ENCODE data around the gene FRMPD4.
"Not testable (repeated sequence)": the region's sequence is repeated elsewhere in the genome, so short reads cannot be mapped to it uniquely, and the experiment has no call there.

FRMPD4 gene

GRCh38 chrX:12443534-12444098 lies 305.3 kb downstream of the FRMPD4 start:
- no peak for DNase-seq

GRCh38 chrX:12446342-12447075 lies 308.2 kb downstream of the FRMPD4 start:
- no peak for DNase-seq

GRCh38 chrX:12447448-12448064 lies 309.3 kb downstream of the FRMPD4 start:
- no peak for DNase-seq

GRCh38 chrX:12452268-12452667 lies 314.0 kb downstream of the FRMPD4 start:
- no peak for DNase-seq

- DNase-seq: no peak
These were observed 322.7 kb downstream of the FRMPD4 start for GRCh38 chrX:12460929-12461328.

- DNase-seq: no peak
These were observed 324.8 kb downstream of the FRMPD4 start for GRCh38 chrX:12463052-12463451.

- DNase-seq: no peak
These were observed 325.6 kb downstream of the FRMPD4 start for GRCh38 chrX:12463873-12464272.

GRCh38 chrX:12467321-12467720 lies 329.0 kb downstream of the FRMPD4 start:
- DNase-seq: no peak

- DNase-seq: no peak
These were observed 331.0 kb downstream of the FRMPD4 start for GRCh38 chrX:12469296-12469695.

- DNase-seq: no peak
These were observed 332.8 kb downstream of the FRMPD4 start for GRCh38 chrX:12471061-12471460.

GRCh38 chrX:12480956-12481355 lies 342.7 kb downstream of the FRMPD4 start:
- no peak for DNase-seq

- no peak for DNase-seq
These were observed 349.9 kb downstream of the FRMPD4 start for GRCh38 chrX:12488220-12488619.

GRCh38 chrX:12488771-12489170 lies 350.5 kb downstream of the FRMPD4 start:
- DNase-seq: no peak

- DNase-seq: no peak
These were observed 351.1 kb downstream of the FRMPD4 start for GRCh38 chrX:12489341-12489740.

GRCh38 chrX:12494400-12495138 lies 356.3 kb downstream of the FRMPD4 start:
- DNase-seq: no peak

- no peak for DNase-seq
These were observed 358.1 kb downstream of the FRMPD4 start for GRCh38 chrX:12496343-12496742.

GRCh38 chrX:12497832-12498591 lies 359.7 kb downstream of the FRMPD4 start:
- peak; percentile 0 to 41 (median 16) for DNase-seq

- no peak for DNase-seq
These were observed 366.9 kb downstream of the FRMPD4 start for GRCh38 chrX:12505127-12505526.

GRCh38 chrX:12515384-12515783 lies 377.1 kb downstream of the FRMPD4 start:
- DNase-seq: peak in 2 of 4 experiments; percentile 1 to 21

- no peak for DNase-seq
These were observed 388.0 kb downstream of the FRMPD4 start for GRCh38 chrX:12526306-12526705.

- not testable (repeated sequence) for DNase-seq
These were observed 399.8 kb downstream of the FRMPD4 start for GRCh38 chrX:12538096-12538495.

GRCh38 chrX:12542251-12542650 lies 404.0 kb downstream of the FRMPD4 start:
- DNase-seq: not testable (repeated sequence)

GRCh38 chrX:12548341-12548740 lies 410.1 kb downstream of the FRMPD4 start:
- DNase-seq: peak in 1 of 4 experiments; percentile 1

Measured in suppressor macrophage (primary cell).